COLO829 (cell line): ENCODE measurements around the gene RAPGEF6.
"Not testable (repeated sequence)": the region's sequence is repeated elsewhere in the genome, so short reads cannot be mapped to it uniquely, and the experiment has no call there.

Experiments used
- DNase-seq: peaks from one replicate; pipeline ENCODE4 v3.0.0; 2012; ENCODE audit warnings: low spot score

Gene RAPGEF6

DNA sequence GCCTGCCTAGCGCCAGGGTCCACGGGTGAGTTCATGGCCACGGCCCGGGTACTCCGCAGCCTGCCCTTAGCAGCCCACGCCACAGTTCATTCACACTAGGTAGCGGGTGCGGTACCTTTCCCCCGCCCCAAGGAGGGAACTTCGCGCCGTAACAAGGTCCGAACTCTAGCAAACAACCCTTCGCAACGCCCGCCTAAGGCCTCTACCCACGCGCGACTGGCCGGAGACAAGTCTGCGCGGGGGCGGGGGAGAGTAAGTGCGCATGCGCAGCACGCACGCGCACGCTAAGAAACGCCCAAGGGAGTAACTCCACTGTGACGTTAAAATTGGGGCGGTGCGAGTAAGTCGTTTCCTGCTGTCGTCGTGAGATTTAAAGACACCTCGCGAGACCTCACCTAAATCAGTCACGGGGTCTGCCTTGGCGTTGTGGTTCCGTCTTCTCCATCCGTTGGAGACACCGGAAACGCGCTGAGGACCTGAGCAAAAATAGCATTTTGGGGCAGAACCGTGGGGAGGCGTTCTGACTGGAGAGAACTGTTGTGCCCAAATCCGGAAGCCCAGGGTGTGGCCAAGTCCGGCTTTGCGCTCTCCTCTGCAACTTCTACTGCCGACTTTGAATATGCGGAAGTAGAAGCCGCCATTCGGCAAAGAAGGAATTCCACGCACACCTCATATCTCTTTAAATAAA lies at the start of gene RAPGEF6:
Gene RAPGEF6 (minus strand): TSS at position 234 of the 688 bp plus-strand sequence. CDS start 199 bp downstream, at position 35.
- DNase-seq: peak; percentile 90

DNA sequence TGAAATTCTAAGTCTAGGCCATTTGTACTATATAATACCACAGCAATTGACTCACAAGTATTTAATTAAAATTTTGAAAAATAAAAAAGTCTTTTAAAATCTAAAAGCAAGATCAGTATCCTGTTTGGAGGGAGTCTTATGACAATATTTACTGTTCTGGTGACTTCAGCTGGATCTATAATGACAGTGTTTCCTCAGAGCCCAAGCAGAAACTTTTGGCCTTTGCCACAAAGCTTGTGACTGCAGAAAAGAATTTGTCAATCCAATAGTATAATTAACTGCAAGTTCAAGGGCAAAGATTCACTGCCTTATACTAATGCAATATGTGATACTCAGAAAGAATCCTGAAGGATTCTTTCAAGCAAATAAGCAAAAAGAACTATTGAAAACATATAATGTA lies 49.6 kb upstream of the RAPGEF6 start:
- DNase-seq: no peak

- DNase-seq: no peak
Observed at GRCh38 chr5:131684051-131684450, 49.0 kb upstream of the RAPGEF6 start.

GRCh38 chr5:131682826-131683225 lies 47.8 kb upstream of the RAPGEF6 start:
- no peak for DNase-seq

- no peak for DNase-seq
Observed at GRCh38 chr5:131682175-131682574, 47.1 kb upstream of the RAPGEF6 start.

- peak; percentile 5 for DNase-seq
Observed at GRCh38 chr5:131679911-131680310, 44.9 kb upstream of the RAPGEF6 start.

GRCh38 chr5:131678273-131678672 lies 43.2 kb upstream of the RAPGEF6 start:
- not testable (repeated sequence) for DNase-seq

DNA sequence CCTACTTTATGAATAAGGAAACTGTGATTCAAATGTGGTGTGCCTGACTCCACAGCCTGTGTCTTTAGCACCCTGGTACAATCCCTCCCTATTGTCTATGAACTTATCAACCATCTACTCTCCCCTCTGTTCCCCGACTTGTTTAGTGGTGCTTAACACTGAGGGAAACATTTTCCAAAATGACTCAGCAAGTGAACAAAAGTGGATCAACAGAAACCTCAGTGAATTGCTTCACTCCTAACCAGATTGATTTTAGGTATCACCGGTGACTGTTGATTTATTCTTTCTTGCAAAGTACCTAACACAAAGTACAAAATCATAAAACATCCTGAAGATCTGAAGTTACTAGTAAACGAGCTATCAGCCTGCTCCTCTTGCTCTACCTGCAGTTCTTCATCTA lies 42.1 kb upstream of the RAPGEF6 start:
- DNase-seq: no peak

DNA sequence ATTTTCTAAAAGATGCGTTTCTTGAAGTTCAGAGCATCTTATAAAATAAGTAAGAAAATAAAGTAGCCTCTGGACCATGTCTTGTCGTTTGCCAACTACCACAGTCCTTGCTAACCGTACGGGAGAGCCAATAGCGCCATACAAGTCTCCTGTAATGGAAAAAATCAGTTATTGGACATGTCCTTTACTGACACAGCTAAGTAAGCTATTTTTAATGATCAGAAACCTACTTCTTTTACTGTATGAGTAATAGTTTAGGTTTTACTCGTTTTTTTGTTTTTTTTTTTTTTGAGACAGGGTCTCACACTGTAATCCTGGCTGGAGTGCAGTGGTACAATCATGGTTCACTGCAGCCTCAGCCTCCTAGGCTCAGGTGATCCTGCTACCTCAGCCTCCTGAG lies 37.7 kb upstream of the RAPGEF6 start:
- DNase-seq: no peak

DNA sequence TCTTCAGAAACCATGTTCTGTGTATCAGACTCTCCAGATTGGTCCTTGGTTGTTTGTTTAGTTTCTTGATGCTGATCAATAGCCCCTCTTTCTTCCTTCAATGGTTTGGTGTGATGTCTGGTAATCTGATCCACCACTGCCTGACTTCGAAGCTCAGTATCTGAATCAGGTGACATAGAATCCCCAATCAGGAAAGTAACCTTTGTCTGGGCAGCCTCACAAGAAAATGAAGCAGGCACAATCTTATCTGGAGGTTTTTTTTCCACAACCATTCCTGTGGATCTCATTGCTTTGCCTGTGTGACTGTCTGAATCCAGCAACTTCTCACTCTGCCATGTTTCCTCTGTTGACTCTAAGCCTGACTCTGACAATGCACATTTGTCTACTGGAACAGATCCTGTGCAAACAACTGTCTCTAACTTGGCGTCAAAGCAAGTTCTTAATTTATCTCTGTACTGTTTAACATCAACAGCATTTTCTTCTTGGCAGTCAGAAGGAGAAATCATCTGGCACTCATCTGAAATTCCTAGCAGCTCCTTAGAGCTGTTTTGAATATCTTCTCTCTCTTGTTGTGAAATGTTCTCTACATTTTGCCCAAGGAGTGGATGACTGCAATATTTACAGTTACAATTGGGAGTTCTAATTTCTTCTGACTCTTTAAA lies 37.1 kb upstream of the RAPGEF6 start:
- DNase-seq: peak; percentile 4

GRCh38 chr5:131671409-131671808 lies 36.4 kb upstream of the RAPGEF6 start:
- peak; percentile 2 for DNase-seq

DNA sequence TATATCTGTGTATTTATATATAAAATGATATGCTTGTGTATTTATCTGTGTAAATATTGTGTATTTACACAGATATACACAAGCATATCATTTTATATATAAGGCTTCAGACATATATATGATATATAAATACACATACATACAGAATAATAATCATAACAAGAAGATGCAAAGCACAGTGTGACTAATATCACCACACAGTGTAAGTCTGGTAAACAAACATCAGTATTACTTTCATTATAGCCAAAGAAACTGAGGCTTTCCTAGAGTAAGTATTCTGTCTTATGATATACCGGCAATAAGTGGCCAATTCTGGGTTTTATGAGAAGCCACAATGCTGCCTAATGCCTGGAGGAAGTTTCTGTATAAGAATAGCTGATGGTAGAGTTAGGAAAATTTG lies 29.9 kb upstream of the RAPGEF6 start:
- DNase-seq: no peak

DNA sequence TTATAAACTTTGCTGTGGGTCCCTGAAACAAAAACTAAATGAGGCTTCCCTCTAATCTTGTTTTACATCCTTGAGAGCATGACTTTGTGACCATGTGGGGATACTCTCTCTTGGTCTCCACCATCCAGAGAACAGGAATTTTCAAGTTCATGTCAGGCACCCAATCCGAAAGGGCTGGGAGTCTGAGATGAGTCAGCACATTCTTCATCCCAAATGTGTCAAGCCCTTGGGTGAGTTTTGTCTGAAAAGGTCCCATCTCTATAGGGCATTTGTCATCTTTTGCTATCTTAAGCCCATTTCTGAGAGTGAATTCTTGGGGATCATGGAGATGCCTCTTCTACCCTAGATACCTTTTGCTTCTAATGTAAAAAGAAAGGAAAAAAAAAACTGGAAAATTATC lies 26.9 kb upstream of the RAPGEF6 start:
- no peak for DNase-seq

- no peak for DNase-seq
Observed at GRCh38 chr5:131659841-131660240, 24.8 kb upstream of the RAPGEF6 start.

DNA sequence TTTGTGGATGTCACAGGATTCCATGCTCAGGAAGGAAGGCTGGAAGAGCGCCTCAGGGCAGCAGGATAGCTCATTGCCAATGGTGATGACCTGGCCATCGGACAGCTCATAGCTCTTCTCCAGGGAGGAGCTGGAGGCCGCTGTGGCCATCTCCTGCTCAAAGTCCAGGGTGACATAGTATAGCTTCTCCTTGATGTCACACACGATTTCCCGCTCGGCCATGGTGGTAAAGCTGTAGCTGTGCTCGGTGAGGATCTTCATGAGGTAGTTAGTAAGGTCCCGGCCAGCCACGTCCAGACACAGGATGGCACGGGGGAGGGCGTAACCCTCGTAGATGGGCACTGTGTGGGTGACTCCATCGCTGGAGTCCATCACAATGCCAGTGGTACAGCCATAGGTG lies 24.3 kb upstream of the RAPGEF6 start:
- no peak for DNase-seq

GRCh38 chr5:131654776-131655175 lies 19.7 kb upstream of the RAPGEF6 start:
- DNase-seq: no peak

DNA sequence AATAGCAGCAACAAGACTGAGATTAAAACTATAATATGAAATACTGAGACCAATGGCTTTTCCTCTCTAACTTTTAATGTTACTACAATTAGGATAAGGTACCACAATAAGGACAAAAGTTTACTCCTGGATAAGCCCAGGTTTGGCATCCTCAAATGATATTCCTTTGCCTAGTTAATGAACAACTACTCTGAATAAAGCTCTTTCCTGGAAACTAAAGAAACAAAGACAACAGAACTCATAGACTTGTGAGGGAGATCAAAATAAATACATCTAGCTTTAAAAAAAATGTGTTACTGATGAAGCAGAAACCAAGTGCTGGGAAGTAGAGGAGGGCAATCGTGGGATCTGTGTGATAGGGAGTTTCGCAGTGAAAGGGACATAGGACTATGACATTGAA lies 19.3 kb upstream of the RAPGEF6 start:
- DNase-seq: no peak

DNA sequence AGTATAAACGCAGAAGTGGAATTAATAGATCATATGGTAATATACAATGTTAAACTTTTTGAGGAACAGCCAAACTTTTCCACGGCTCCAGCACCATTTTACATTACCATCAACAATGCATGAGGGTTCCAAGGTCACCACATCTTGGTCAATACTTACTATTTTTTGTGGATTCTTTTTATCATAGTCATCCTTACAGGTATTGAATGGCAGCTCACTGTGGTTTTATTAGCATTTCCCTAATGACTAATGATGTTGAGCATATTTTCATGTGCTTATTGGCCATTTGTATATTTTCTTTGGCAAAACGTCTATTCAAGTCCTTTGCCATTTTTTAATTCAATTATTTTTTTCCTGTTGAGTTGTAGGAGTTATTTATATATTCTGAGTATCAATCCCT lies 14.1 kb upstream of the RAPGEF6 start:
- no peak for DNase-seq

- DNase-seq: no peak
Observed at GRCh38 chr5:131647048-131647769, 12.2 kb upstream of the RAPGEF6 start.

DNA sequence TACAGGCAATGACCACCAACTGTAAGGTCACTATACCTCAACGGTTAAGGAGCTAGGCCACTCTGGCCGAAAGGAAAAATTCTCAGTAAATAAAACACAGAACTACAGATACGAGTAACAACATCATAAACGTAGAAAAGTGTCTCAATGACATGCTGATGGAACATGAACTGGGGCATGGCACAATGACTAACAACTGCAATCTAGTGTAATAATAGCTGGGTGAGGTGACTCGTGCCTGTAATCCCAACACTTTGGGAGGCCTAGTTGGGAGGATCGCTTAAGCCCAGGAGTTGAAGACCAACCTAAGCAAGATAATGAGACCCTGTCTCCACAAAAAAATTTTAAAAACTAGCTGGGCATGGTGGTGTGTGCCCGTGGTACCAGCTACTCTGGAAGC lies 9.8 kb upstream of the RAPGEF6 start:
- DNase-seq: no peak

DNA sequence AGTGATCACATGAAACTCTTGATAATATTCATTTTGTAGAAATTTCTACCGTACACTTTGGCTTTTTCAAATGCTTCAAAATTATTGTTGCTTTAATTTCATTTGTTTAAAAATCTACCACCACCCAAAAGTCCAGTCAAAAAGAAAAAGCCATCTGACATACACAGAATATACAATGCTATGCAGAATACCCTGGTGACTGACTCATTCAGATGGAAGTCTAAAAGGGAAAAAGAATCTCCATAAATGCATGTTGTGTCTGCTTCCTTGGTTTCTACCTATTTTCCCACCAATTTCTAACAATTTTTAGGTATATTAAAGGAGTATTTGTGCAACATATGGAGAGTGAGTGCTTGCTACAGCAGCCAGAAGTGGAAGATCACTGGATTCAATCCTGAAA lies 9.3 kb upstream of the RAPGEF6 start:
- no peak for DNase-seq

GRCh38 chr5:131641494-131641893 lies 6.5 kb upstream of the RAPGEF6 start:
- no peak for DNase-seq
